H1 (cell line): ENCODE results near the gene STAG1. TPM values are rescaled to one million over a fixed set of nuclear protein-coding genes. Genes with fewer than 3 reads are reported as not detected.

ENCODE experiments used
- CTCF ChIA-PET: fragments of 300-600 bp; sonication (Branson Sonifier 250); formaldehyde crosslinking; loops from one replicate; lab custom pipeline; 2021; ENCODE audit not compliant: partially characterized antibody; lab: Charles Lee
- POLR2A ChIA-PET: fragments of 300-600 bp; sonication (Branson Sonifier 250); formaldehyde crosslinking; loops from one replicate; lab custom pipeline; 2021; ENCODE audit warnings: inconsistent platforms; ENCODE audit not compliant: partially characterized antibody; lab: Charles Lee
- DNase-seq, 2 experiments: peaks; one replicate each; pipeline versions ENCODE4 v3.0.0 to v3.0.0-alpha.2; 2010 to 2022; ENCODE audit warnings: low spot score in 2 of 2, low read depth in 1 of 2, mixed read lengths in 1 of 2
- FAIRE-seq: peaks from 2 replicates; lab custom pipeline; 2011; peaks lifted over from hg19 to GRCh38; lab: Jason Lieb, UNC
- H2AFZ ChIP-seq: 2 replicates; pipeline ENCODE4 v1.8.1; 2012; ENCODE audit warnings: low read length, inconsistent platforms
- H2AK5ac ChIP-seq: 2 replicates; pipeline ENCODE4 v1.6.1; 2013; ENCODE audit warnings: low read depth, low read length
- H2BK120ac ChIP-seq: replicated peaks from 2 replicates; pipeline ENCODE3; 2013; ENCODE audit warnings: low read depth, low read length, inconsistent platforms
- H2BK12ac ChIP-seq: 2 replicates; pipeline ENCODE4 v1.6.1; 2013; ENCODE audit warnings: low read depth, low read length
- H2BK15ac ChIP-seq: 2 replicates; pipeline ENCODE4 v1.6.1; 2013; ENCODE audit warnings: low read length
- H2BK20ac ChIP-seq: 2 replicates; pipeline ENCODE4 v1.6.1; 2013; ENCODE audit warnings: low read length
- H2BK5ac ChIP-seq: 2 replicates; pipeline ENCODE4 v1.6.1; 2013; ENCODE audit warnings: low read depth, low read length
- H3K14ac ChIP-seq: 2 replicates; pipeline ENCODE4 v1.6.1; 2013; ENCODE audit warnings: inconsistent platforms; ENCODE audit not compliant: insufficient read length
- H3K18ac ChIP-seq: 2 replicates; pipeline ENCODE4 v1.6.1; 2013; ENCODE audit warnings: low read length; ENCODE audit errors: extremely low read depth
- H3K23ac ChIP-seq: 2 replicates; pipeline ENCODE4 v1.6.1; 2013; ENCODE audit warnings: inconsistent platforms; ENCODE audit not compliant: insufficient read length
- H3K23me2 ChIP-seq: 2 replicates; pipeline ENCODE4 v1.6.1; 2013; ENCODE audit warnings: low read depth, low read length
- H3K27ac ChIP-seq: 2 replicates; pipeline ENCODE4 v1.6.1; 2011; ENCODE audit warnings: low read depth, low read length, inconsistent platforms
- H3K27me3 ChIP-seq, 4 experiments: replicated peaks in 1 of 4; 1 replicate in 1 of 4; 2 replicates in 3 of 4; pipeline versions ENCODE4 v1.6.1 to v1.8.1; 2011 to 2013; ENCODE audit warnings: low read length in 3 of 4, mild to moderate bottlenecking in 3 of 4, inconsistent platforms in 2 of 4, mixed read lengths in 2 of 4, moderate library complexity in 1 of 4; ENCODE audit not compliant: control insufficient read depth in 3 of 4, insufficient read depth in 3 of 4; ENCODE audit errors: extremely low read depth in 1 of 4
- H3K36me3 ChIP-seq, 4 experiments: 2 replicates each; pipeline versions ENCODE4 v1.6.1 to v1.8.1; 2011 to 2013; ENCODE audit warnings: mild to moderate bottlenecking in 4 of 4, low read length in 3 of 4, moderate library complexity in 2 of 4, control low read depth in 1 of 4, inconsistent platforms in 1 of 4; ENCODE audit not compliant: insufficient read depth in 4 of 4, control insufficient read depth in 2 of 4
- H3K4ac ChIP-seq: replicated peaks from 2 replicates; pipeline ENCODE3; 2013; ENCODE audit warnings: low read length, low read depth, mixed read lengths, inconsistent platforms; ENCODE audit not compliant: insufficient read length
- H3K4me1 ChIP-seq, 4 experiments: replicated peaks in 1 of 4; 1 replicate in 1 of 4; 2 replicates in 3 of 4; pipeline versions ENCODE4 v1.6.1 to v1.8.1; 2011 to 2013; ENCODE audit warnings: low read length in 3 of 4, inconsistent platforms in 2 of 4, mixed read lengths in 1 of 4; ENCODE audit not compliant: insufficient read depth in 4 of 4, control insufficient read depth in 3 of 4
- H3K4me2 ChIP-seq, 2 experiments: 2 replicates each; pipeline versions ENCODE4 v1.6.1 to v1.8.1; 2011 to 2013; ENCODE audit warnings: low read depth in 2 of 2, low read length in 2 of 2, control low read depth in 1 of 2, inconsistent platforms in 1 of 2, mild to moderate bottlenecking in 1 of 2; ENCODE audit not compliant: insufficient read depth in 1 of 2
- H3K4me3 ChIP-seq, 4 experiments: fragments of 200-600, 300-600 bp in 1 of 4; sonication (generic), shearing (Covaris generic), sonication (Bioruptor Twin) in 1 of 4; 2 replicates each; pipeline versions ENCODE4 v1.5.1 to v1.8.1; 2011 to 2016; ENCODE audit warnings: low read length in 4 of 4, low read depth in 3 of 4, control low read depth in 2 of 4, inconsistent platforms in 2 of 4, mild to moderate bottlenecking in 2 of 4, mixed read lengths in 1 of 4, moderate library complexity in 1 of 4; ENCODE audit not compliant: insufficient read depth in 2 of 4; ENCODE audit errors: extremely low read depth in 1 of 4
- H3K56ac ChIP-seq: replicated peaks from 2 replicates; pipeline ENCODE3; 2013; ENCODE audit warnings: low read depth, mild to moderate bottlenecking, mixed read lengths, low read length, inconsistent platforms; ENCODE audit not compliant: insufficient read length
- H3K79me1 ChIP-seq: 2 replicates; pipeline ENCODE4 v1.6.1; 2013; ENCODE audit warnings: low read depth, low read length, control low read depth
- H3K79me2 ChIP-seq, 2 experiments: 2 replicates each; pipeline versions ENCODE4 v1.6.1 to v1.8.1; 2012 to 2013; ENCODE audit warnings: low read length in 2 of 2, mild to moderate bottlenecking in 2 of 2, inconsistent platforms in 1 of 2; ENCODE audit not compliant: insufficient read depth in 2 of 2, control insufficient read depth in 1 of 2
- H3K9ac ChIP-seq, 4 experiments: replicated peaks in 1 of 4; 1 replicate in 1 of 4; 2 replicates in 3 of 4; pipeline versions ENCODE4 v1.6.1 to v1.8.1; 2011 to 2013; ENCODE audit warnings: low read depth in 3 of 4, low read length in 3 of 4, control low read depth in 2 of 4, mild to moderate bottlenecking in 2 of 4, moderate library complexity in 2 of 4, inconsistent platforms in 1 of 4; ENCODE audit errors: extremely low read depth in 1 of 4
- H3K9me3 ChIP-seq, 2 experiments: 2 replicates each; pipeline versions ENCODE4 v1.6.1 to v1.8.1; 2012 to 2013; ENCODE audit warnings: mild to moderate bottlenecking in 2 of 2, moderate library complexity in 2 of 2, control low read depth in 1 of 2, inconsistent platforms in 1 of 2, low read depth in 1 of 2, low read length in 1 of 2, mixed read lengths in 1 of 2; ENCODE audit not compliant: insufficient read depth in 2 of 2
- H4K20me1 ChIP-seq, 2 experiments: replicated peaks in 1 of 2; 2 replicates each; pipeline versions ENCODE3 to v1.8.1; 2011 to 2013; ENCODE audit warnings: inconsistent platforms in 2 of 2, low read length in 2 of 2, mild to moderate bottlenecking in 1 of 2; ENCODE audit not compliant: insufficient read depth in 2 of 2, control insufficient read depth in 1 of 2
- H4K5ac ChIP-seq: 2 replicates; pipeline ENCODE4 v1.6.1; 2013; ENCODE audit warnings: low read length, low read depth, mixed read lengths, inconsistent platforms; ENCODE audit not compliant: insufficient read length
- H4K8ac ChIP-seq: 2 replicates; pipeline ENCODE4 v1.8.0; 2013; ENCODE audit warnings: mild to moderate bottlenecking, moderate library complexity, low read length, inconsistent platforms; ENCODE audit not compliant: insufficient read depth; ENCODE audit errors: extremely low read depth
- H4K91ac ChIP-seq: replicated peaks from 2 replicates; pipeline ENCODE3; 2013; ENCODE audit warnings: low read length, mixed read lengths, inconsistent platforms; ENCODE audit not compliant: insufficient read length
- BCL11A ChIP-seq, 2 experiments: IDR thresholded peaks; one replicate each; pipeline ENCODE4 v1.6.1; 2011; ENCODE audit warnings: low read depth in 2 of 2, low read length in 2 of 2, mild to moderate bottlenecking in 2 of 2
- CBX8 ChIP-seq: fragments of 300-800, 300-1000 bp; sonication (generic); IDR thresholded peaks from 2 replicates; pipeline ENCODE4 v1.7.1; 2016; ENCODE audit warnings: low read depth, low read length, borderline replicate concordance
- CHD2 ChIP-seq: IDR thresholded peaks from 2 replicates; pipeline ENCODE4 v1.6.1; 2012; ENCODE audit warnings: low read length, improper control_type of control experiment
- EP300 ChIP-seq, 2 experiments: IDR thresholded peaks; 1 replicate in 1 of 2; 2 replicates in 1 of 2; pipeline ENCODE4 v1.6.1; 2011 to 2012; ENCODE audit warnings: low read depth in 2 of 2, low read length in 2 of 2, mild to moderate bottlenecking in 2 of 2, borderline replicate concordance in 1 of 2, inconsistent platforms in 1 of 2, moderate library complexity in 1 of 2
- HDAC6 ChIP-seq: IDR thresholded peaks from one replicate; pipeline ENCODE4 v1.7.1; 2012; ENCODE audit warnings: low read depth, mild to moderate bottlenecking, inconsistent platforms, low read length, moderate library complexity
- MAFK ChIP-seq: IDR thresholded peaks from 2 replicates; pipeline ENCODE4 v1.6.1; 2012; ENCODE audit warnings: low read depth, mild to moderate bottlenecking, improper control_type of control experiment, low read length
- NANOG ChIP-seq: IDR thresholded peaks from 2 replicates; pipeline ENCODE4 v1.6.1; 2011; ENCODE audit warnings: low read length, low read depth, mild to moderate bottlenecking, inconsistent platforms; ENCODE audit not compliant: insufficient read depth, poor library complexity, severe bottlenecking
- POLR2AphosphoS5 ChIP-seq: IDR thresholded peaks from 2 replicates; pipeline ENCODE4 v1.6.1; 2011; ENCODE audit warnings: low read depth, low read length
- POU5F1 ChIP-seq: IDR thresholded peaks from 2 replicates; pipeline ENCODE4 v1.6.1; 2011; ENCODE audit warnings: low read depth, mild to moderate bottlenecking, low read length, moderate library complexity
- USF2 ChIP-seq: IDR thresholded peaks from 2 replicates; pipeline ENCODE4 v1.6.1; 2011; ENCODE audit warnings: low read length, improper control_type of control experiment
- WGBS, 2 experiments: shearing (Covaris generic) in 1 of 2; methylation state at CpG; one replicate each; pipeline versions ENCODE4 v1.1.6 to v1.1.7; 2013 to 2015; ENCODE audit warnings: low lambda C conversion rate in 2 of 2, mixed read lengths in 2 of 2, inconsistent platforms in 1 of 2, low coverage in 1 of 2, missing lambda C conversion rate in 1 of 2; ENCODE audit not compliant: insufficient replicate concordance in 2 of 2, insufficient coverage in 1 of 2, insufficient read length in 1 of 2; ENCODE audit errors: extremely low coverage in 1 of 2, missing lambda C conversion rate in 1 of 2; 5-methylcytosine and 5-hydroxymethylcytosine counted together
- polyA plus RNA-seq, 7 experiments: library from polyadenylated mRNA; depleted of rRNA in 3 of 7; stranded (reverse) in 5 of 7; unstranded in 2 of 7; fragments of >200 nt in 5 of 7; fragments of 200-250 nt in 2 of 7; gene quantifications; 1 replicate in 5 of 7; 2 replicates in 1 of 7; 4 replicates in 1 of 7; pipeline versions ENCODE4 v1.2.1 to v1.2.3, GENCODE V29; 2011 to 2013; ENCODE audit warnings: missing spikeins in 2 of 7, mixed read lengths in 2 of 7
- total RNA-seq: library from RNA; stranded (reverse); fragmentation: NEBNext Ultra II Directional; extraction: Animal tissue kit (Norgen Biotek cat#: 25700); gene quantifications from 2 replicates; pipeline ENCODE4 v1.2.1, GENCODE V29; 2021

The STAG1 gene
- total and polyA plus RNA-seq, 2 of the 8 experiments (the other 6 are each of a cell fraction or from before 2014, with no cell fraction given) = 4.6 to 23.4 TPM

- Histone ChIP-seq H4K5ac (no peak overlapping the region), H3K56ac (no peak overlapping the region), H3K9ac (no peak overlapping the region), H3K4me1 (peaks cover 0 to 6% (median 4%) of the 10 kb centered on the region in 4 experiments; a peak in 4 of 7 replicates), H3K23ac (no peak overlapping the region), H2BK5ac (no peak overlapping the region), H3K4me2 (no peak overlapping the region), H3K4me3 (no peak overlapping the region), H4K20me1 (no peaks in the 10 kb centered on the region), H3K14ac (no peak overlapping the region), H2AK5ac (no peak overlapping the region), H4K8ac (no peak overlapping the region), H2BK15ac (no peak overlapping the region), H3K9me3 (no peaks in the 10 kb centered on the region; a peak in 1 of 4 replicates), H3K27me3 (no peaks in the 10 kb centered on the region), H3K79me1 (no peaks in the 10 kb centered on the region), H3K18ac (no peak overlapping the region), H4K91ac (no peak overlapping the region), H2BK12ac (no peak overlapping the region), H2BK120ac (no peak overlapping the region), H2AFZ (no peak overlapping the region), H2BK20ac (no peak overlapping the region), H3K27ac (no peak overlapping the region), H3K79me2 (no peaks in the 10 kb centered on the region), H3K23me2 (no peaks in the 10 kb centered on the region; the same call in 1 of the 2 replicates), H3K36me3 (no peaks in the 10 kb centered on the region), H3K4ac (no peak overlapping the region)
- DNase-seq (no peak), FAIRE-seq (no peak)
- ChIA-PET CTCF (interaction anchor here (0.6 to 3.2 kb wide), 6 partner anchors 9 to 392 kb away, joined by 3 to 11 read pairs (median 4); no protein-coding TSS in a partner anchor), POLR2A (interaction anchor here (0.9 to 1.3 kb wide), 2 partner anchors 26 to 78 kb away, joined by 3 read pairs; partner anchors contain the start of gene NCK1)
- WGBS, 2 experiments = 85% methylated on average over 5 of the region's 5 CpGs; no CpG with 5 or more reads in 1 of the 2 experiments
- no peak for TF ChIP-seq HDAC6
- no peak for TF ChIP-seq NANOG
- TF ChIP-seq MAFK = no peak
- no peak for TF ChIP-seq BCL11A (IDR thresholded peaks at IDR 0.05; ENCODE audit: low read depth in 2 of 2, low read length in 2 of 2)
- TF ChIP-seq POLR2AphosphoS5 = no peak
- TF ChIP-seq EP300 (IDR thresholded peaks at IDR 0.05; ENCODE audit: borderline replicate concordance in 1 of 2, low read depth in 2 of 2, low read length in 2 of 2) = no peak
- no peak for TF ChIP-seq CHD2
- no peak for TF ChIP-seq CBX8
- no peak for TF ChIP-seq USF2
- no peak for TF ChIP-seq POU5F1
Measured at GRCh38 chr3:136783708-136784191, 31.6 kb upstream of the STAG1 start.
